Colon (tissue), 2 donors: ENCODE measurements around the gene WSCD2.
"Not testable (repeated sequence)": the region's sequence is repeated elsewhere in the genome, so short reads cannot be mapped to it uniquely, and the experiment has no call there.

ENCODE experiments used
- FAIRE-seq: peaks from 2 replicates; lab custom pipeline; 2012; peaks lifted over from hg19 to GRCh38; lab: Jason Lieb, UNC
- donor health status: control.
- donor health status: control.

WSCD2 gene

GRCh38 chr12:108198043-108198442 lies 69.0 kb downstream of the WSCD2 start:
- no peak for FAIRE-seq

GRCh38 chr12:108199106-108199505 lies 70.0 kb downstream of the WSCD2 start:
- FAIRE-seq, result no peak

GRCh38 chr12:108201808-108202207 lies 72.7 kb downstream of the WSCD2 start:
- no peak for FAIRE-seq

- FAIRE-seq, result no peak
Observed at GRCh38 chr12:108204117-108204987, 75.3 kb downstream of the WSCD2 start.

- FAIRE-seq, result no peak
Observed at GRCh38 chr12:108205864-108206263, 76.8 kb downstream of the WSCD2 start.

GRCh38 chr12:108207791-108208730 lies 79.0 kb downstream of the WSCD2 start:
- no peak for FAIRE-seq

GRCh38 chr12:108210001-108210400 lies 80.9 kb downstream of the WSCD2 start:
- no peak for FAIRE-seq

- FAIRE-seq, result no peak
Observed at GRCh38 chr12:108211157-108211556, 82.1 kb downstream of the WSCD2 start.

- FAIRE-seq, result no peak
Observed at GRCh38 chr12:108213871-108214445, 84.9 kb downstream of the WSCD2 start.

- FAIRE-seq, result no peak
Observed at GRCh38 chr12:108214486-108214885, 85.4 kb downstream of the WSCD2 start.

GRCh38 chr12:108215458-108215857 lies 86.4 kb downstream of the WSCD2 start:
- FAIRE-seq, result no peak

GRCh38 chr12:108218921-108219320 lies 89.8 kb downstream of the WSCD2 start:
- FAIRE-seq, result no peak

- not testable (repeated sequence) for FAIRE-seq
Observed at GRCh38 chr12:108225101-108225500, 96.0 kb downstream of the WSCD2 start.

GRCh38 chr12:108226866-108227265 lies 97.8 kb downstream of the WSCD2 start:
- no peak for FAIRE-seq

GRCh38 chr12:108228746-108229145 lies 99.7 kb downstream of the WSCD2 start:
- no peak for FAIRE-seq

- FAIRE-seq, result no peak
Observed at GRCh38 chr12:108231109-108231905, 102.2 kb downstream of the WSCD2 start.

- no peak for FAIRE-seq
Observed at GRCh38 chr12:108231909-108232434, 102.9 kb downstream of the WSCD2 start.

- FAIRE-seq, result no peak
Observed at GRCh38 chr12:108232565-108232964, 103.5 kb downstream of the WSCD2 start.

- FAIRE-seq, result no peak
Observed at GRCh38 chr12:108234158-108234557, 105.1 kb downstream of the WSCD2 start.

- no peak for FAIRE-seq
Observed at GRCh38 chr12:108235197-108235984, 106.3 kb downstream of the WSCD2 start.

GRCh38 chr12:108235985-108236263 lies 106.8 kb downstream of the WSCD2 start:
- no peak for FAIRE-seq
